GM13977 (cell line): ENCODE measurements around the gene ZNF611.

Source experiments
- DNase-seq: peaks from one replicate; pipeline ENCODE4 v3.0.0; 2012; ENCODE audit warnings: low spot score
- CTCF ChIP-seq: IDR thresholded peaks from 2 replicates; pipeline ENCODE4 v1.5.1; 2012; ENCODE audit warnings: mild to moderate bottlenecking, control low read depth; ENCODE audit not compliant: insufficient read depth; ENCODE audit errors: extremely low read depth, missing control alignments
- in situ Hi-C: fragments of 300-500 bp; cut with MboI; formaldehyde crosslinking; loops from one replicate; pipeline ENCODE4 v1.12.0; 2022; ENCODE audit warnings: low sequenced_read_pairs, low pct_unique_long_range_greater_than_20kb, mixed read lengths, inconsistent platforms; ENCODE audit not compliant: unreplicated experiment

The ZNF611 gene

DNA sequence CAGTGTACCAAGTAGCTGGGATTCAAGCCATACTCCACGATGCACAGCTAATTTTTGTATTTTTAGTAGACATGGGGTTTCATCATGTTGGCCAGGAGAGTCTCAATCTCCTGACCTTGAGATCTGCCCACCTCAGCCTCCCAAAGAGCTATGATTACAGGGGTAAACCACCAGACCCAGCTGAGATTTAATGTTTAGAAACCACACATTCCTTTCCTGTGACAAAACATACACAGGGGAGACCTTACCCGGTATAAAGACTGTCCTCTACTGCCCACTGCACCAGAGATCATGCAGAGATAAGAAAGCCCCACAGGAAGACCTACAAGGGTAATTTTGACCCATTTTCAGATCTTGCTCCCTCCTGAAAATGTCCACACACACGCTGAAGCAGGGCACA lies 73.9 kb downstream of the ZNF611 start:
- DNase-seq = no peak
- no peak for TF ChIP-seq CTCF

GRCh38 chr19:52659013-52659412 lies 75.8 kb downstream of the ZNF611 start:
- DNase-seq = no peak
- in situ Hi-C loops = no loop called here
- no peak for TF ChIP-seq CTCF

More for the DNA sequence above, 73.9 kb downstream of the ZNF611 start:
- in situ Hi-C loops = no loop called here

DNA sequence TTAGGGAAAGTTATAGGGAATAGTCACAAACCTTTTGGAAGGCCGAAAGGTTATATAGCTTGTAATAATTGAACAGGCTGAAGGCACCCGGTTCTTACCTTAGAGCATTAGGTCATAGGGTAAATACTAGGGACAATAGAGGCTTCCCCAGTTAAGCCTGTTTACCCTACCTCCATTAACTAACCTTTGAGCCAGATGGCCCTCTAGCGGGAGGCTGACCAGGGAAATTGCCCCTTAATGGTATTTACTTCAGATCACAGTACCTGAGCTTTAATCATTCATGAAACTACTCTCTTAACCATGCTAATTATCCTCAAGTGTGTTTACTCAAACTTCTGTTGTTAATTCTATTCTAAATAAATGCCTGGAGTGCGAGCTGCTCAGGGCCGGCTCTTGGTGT lies 76.2 kb downstream of the ZNF611 start:
- TF ChIP-seq CTCF = no peak
- no peak for DNase-seq
- in situ Hi-C loops = no loop called here

- TF ChIP-seq CTCF = no peak
- no peak for DNase-seq
- in situ Hi-C loops = no loop called here
Measured at GRCh38 chr19:52653161-52653560, 81.7 kb downstream of the ZNF611 start.
